ELR (cell line): ENCODE data around the gene SLC6A6.

Experiments
- DNase-seq: peaks from one replicate; pipeline ENCODE4 v3.0.0-alpha.2; 2015; ENCODE audit warnings: low read depth

Gene SLC6A6

DNA sequence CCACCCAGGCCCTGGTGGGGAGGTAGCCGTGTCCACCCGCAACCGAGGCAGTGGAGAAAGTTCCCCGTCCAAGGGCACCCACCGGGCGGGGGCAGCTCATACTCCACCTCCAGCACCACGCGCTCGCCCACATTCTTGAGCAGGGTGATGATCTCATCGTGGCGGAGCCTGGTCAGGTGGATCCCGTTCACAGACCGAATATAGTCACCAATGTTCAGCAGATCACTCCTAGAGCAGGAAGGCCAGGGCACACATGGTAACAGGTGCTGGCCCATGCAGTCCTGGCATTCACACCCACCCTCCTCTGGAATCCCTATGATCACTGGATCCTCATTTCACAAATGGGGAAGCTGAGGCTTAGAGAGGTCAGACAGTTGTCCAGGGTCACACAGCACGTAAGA, 121.9 kb downstream of the SLC6A6 start:
- no peak for DNase-seq

DNA sequence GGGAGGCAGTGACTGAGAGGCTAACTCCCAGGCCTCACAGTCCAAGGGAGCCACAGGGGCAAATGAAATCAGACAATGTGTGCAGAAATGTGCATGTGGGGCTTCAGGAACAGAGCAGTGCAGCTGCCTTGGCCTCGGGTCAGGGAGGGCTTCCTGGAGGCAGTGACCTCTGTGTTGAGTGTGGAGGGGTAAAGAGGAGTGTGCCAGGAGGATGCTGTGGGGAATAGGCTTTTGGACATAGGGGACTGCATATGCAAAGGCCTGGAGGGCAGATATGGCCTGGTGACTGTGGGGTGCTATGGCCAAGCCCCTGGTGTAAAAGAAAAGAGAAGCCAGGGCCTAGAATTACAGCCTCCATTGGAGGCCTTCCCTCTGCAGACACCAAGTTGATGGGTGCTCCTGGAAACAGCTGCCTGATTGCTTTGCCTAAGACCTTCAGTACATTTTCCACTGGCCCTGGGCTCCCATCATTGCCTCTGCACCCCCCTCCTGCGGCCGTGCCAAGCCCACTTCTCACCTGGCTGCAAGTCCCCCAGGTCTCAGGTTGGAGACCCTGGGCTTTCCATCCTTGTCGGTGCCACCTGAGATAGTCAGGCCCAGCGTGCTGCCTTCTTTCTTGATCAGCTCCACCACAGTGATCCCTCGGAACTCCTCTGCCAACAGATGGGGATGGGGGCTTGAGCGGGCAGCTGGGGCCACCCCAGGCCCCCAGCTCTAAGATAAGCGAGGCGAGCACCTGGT, 122.7 kb downstream of the SLC6A6 start:
- no peak for DNase-seq

GRCh38 chr3:14525685-14526631, 123.6 kb downstream of the SLC6A6 start:
- peak; percentile 17 for DNase-seq

GRCh38 chr3:14528081-14528480, 125.7 kb downstream of the SLC6A6 start:
- no peak for DNase-seq

DNA sequence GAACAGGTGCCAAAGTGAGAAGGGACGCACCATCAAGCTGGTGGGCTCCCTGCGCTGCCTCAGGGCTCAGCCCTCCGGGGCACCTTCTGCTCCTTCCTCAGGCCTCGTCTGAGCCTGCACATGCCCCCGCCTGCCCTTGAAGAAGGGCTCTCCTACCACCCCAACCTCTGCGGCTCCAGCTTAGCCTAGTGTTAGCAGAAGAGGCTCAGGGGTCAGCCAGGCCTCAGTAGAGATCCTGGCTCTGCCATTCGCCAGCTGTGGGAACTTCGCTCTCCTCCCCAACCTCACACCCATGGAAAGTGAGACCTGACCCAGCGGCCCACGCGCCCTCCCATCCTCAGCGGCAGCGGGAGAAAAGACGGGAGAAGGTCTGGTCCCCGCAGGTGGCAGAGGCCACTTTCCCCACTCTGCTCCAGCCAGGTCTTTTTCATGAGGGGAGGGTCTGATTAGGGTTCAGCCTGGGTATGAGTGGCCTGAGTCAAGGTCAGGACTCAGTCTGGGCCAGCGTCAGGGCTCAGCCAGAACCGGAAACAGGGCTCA, 129.5 kb downstream of the SLC6A6 start:
- DNase-seq = no peak

GRCh38 chr3:14532691-14533456, 130.5 kb downstream of the SLC6A6 start:
- DNase-seq = peak; percentile 19

DNA sequence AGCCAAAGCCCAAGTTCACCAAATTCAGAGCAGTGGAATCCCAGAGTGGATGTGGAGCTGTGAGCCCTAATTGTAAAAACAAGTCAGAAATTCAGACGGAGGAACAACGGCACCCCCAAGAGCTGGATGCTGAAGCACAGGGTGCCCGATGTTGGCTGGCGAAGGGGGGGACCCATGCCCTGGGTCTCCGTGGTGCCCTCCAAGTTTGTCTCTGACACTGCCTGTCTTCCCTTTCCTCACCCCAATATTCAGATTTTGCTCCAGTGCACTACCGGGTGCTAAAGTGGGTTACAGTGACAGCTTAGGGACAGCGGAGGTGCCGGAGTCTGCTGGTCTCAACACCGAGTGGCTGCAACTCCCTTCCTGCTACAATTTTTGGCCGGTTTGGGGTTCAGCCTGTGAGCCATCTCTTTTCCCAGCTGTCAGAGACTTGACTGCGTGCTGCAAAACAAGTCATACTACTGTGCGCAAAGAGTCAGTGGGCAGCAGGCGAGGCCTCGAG, 131.1 kb downstream of the SLC6A6 start:
- DNase-seq = no peak

GRCh38 chr3:14534516-14535191, 132.2 kb downstream of the SLC6A6 start:
- DNase-seq = no peak

- DNase-seq = no peak
Observed at GRCh38 chr3:14535616-14536015, 133.2 kb downstream of the SLC6A6 start.

- DNase-seq = no peak
Observed at GRCh38 chr3:14536055-14536815, 133.8 kb downstream of the SLC6A6 start.

DNA sequence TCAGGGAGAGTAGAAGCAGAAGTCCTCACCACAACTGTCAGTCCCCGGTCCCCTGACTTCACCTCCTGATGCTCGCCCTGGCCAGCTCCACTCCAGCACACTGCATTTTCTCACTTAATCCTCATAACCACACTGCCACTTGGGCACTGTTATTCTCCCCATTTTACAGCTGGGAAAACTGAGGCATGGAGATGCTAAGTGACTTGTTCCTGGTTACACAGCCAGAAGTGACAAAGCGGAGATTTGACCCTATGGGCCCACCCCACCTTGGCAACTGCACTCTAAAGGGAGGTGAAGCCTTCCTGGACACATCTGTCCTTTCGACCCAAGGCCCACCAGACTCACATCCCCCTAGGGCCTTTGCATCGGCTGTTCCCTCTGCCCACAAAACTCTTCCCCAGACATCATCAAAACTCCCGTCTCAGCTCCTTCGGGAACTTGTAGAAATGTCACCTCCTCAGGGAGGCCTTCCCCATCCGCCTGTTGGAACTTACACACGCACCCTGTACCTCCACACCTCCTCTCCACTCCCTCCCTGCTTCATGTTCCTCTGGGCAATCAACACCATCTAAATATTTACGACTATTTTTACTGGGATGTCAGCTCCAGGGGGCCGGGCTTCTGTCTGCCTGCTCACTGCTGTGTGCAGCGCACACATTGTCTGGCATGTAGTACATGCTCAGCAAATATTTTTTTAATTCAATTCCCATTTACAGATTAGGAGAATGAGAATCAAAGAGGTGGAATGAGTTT, 134.6 kb downstream of the SLC6A6 start:
- DNase-seq = no peak

DNA sequence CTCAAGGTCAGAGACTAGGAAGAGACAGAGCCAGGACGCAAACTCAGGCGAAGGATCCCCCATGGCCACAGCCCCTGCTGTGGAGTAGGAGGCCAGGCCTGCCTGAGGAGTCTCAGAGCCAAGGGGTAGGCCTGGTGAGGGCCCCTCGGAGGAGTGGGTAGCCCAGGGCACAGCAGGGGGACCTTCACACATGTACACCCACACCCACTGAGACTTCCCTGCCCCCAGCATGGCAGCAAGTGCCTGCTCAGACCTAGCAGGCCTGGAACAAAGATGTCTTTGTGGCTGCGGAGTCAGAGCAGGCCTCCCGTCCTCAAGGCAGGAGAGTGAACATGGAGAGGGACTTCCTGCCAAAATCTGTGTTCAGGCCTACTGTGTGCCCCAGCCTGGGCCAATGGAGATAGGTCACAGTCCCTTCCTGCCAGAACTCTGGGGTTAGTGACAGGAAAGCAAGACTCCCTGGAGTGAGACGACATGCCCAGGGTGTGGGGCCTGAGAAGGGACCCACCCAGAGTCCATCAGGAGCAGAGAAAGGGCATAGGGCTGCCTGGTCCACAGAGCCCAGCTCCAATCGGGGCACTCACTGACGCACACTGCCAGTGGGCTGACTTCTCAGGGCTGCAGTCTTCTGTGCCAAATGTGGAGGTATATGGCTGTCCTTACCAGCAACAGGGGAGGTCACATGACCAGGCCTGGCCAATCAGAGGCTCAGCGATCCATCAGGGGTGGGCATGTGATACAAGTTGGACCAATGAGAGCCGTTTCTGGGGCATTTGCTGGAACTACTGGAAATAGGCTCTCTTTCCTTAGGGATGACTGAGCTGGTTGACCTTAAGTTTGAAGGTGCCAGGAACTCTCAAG, 135.4 kb downstream of the SLC6A6 start:
- peak; percentile 13 for DNase-seq

GRCh38 chr3:14538451-14539088, 136.2 kb downstream of the SLC6A6 start:
- no peak for DNase-seq
